Kidney epithelial cell (primary cell): ENCODE data around the gene RBM22. TPM values are rescaled to one million over a fixed set of nuclear protein-coding genes. Genes with fewer than 3 reads are reported as not detected.

Source experiments
- DNase-seq: peaks from one replicate; pipeline ENCODE4 v3.0.0-alpha.2; 2010; ENCODE audit warnings: low read depth
- H3K27me3 ChIP-seq: 2 replicates; pipeline ENCODE4 v1.6.0; 2011; ENCODE audit warnings: low read length; ENCODE audit not compliant: control insufficient read depth, insufficient read depth
- H3K36me3 ChIP-seq: 2 replicates; pipeline ENCODE4 v1.5.1; 2011; ENCODE audit warnings: low read length; ENCODE audit not compliant: control insufficient read depth, insufficient read depth
- H3K4me3 ChIP-seq: 2 replicates; pipeline ENCODE4 v1.5.1; 2011; ENCODE audit warnings: low read depth, mild to moderate bottlenecking, control low read depth, low read length
- CTCF ChIP-seq: IDR thresholded peaks from 2 replicates; pipeline ENCODE4 v1.5.1; 2011; ENCODE audit warnings: mild to moderate bottlenecking, moderate library complexity, low read length, control low read depth, inconsistent platforms; ENCODE audit not compliant: insufficient read depth, poor library complexity, severe bottlenecking
- total RNA-seq: library from RNA; depleted of rRNA; stranded (reverse); fragments of >200 nt; gene quantifications from 2 replicates; pipeline ENCODE4 v1.2.3, GENCODE V29; 2015

RBM22 gene
- total RNA-seq, 1 donor from 2014 or later, result 55.6 TPM

GRCh38 chr5:150662731-150663516, 37.9 kb downstream of the RBM22 start:
- Histone ChIP-seq H3K27me3 (peaks cover 12% of the 10 kb centered on the region), H3K4me3 (no peak overlapping the region), H3K36me3 (no peaks in the 10 kb centered on the region)
- TF ChIP-seq CTCF, result no peak
- DNase-seq, result no peak

- DNase-seq, result no peak
- H3K27me3 ChIP-seq, result peaks cover 12% of the 10 kb centered on the region
- TF ChIP-seq CTCF, result no peak
- H3K4me3 ChIP-seq, result no peak overlapping the region
- no peaks in the 10 kb centered on the region for H3K36me3 ChIP-seq
Measured at GRCh38 chr5:150661821-150662596, 38.9 kb downstream of the RBM22 start.

- no peak within 1 kb of the TSS for H3K4me3 ChIP-seq
- DNase-seq, result no peak
- TF ChIP-seq CTCF, result no peak
- H3K27me3 ChIP-seq, result peaks cover 12% of the 10 kb centered on the region
- H3K36me3 ChIP-seq, result no peaks in the 10 kb centered on the region
Measured at GRCh38 chr5:150661086-150661485, 39.8 kb downstream of the RBM22 start, which contains the start of gene MYOZ3. Gene MYOZ3, plus strand, starts transcription at chr5:150661251. Its CDS starts 1,691 bp downstream, at chr5:150662942.

GRCh38 chr5:150660108-150660831, 40.6 kb downstream of the RBM22 start:
- no peak for TF ChIP-seq CTCF
- no peak for DNase-seq
- Histone ChIP-seq H3K36me3 (no peaks in the 10 kb centered on the region), H3K4me3 (no peak overlapping the region), H3K27me3 (peaks cover 12% of the 10 kb centered on the region)

- DNase-seq, result no peak
- peaks cover 12% of the 10 kb centered on the region for H3K27me3 ChIP-seq
- H3K4me3 ChIP-seq, result no peak overlapping the region
- no peaks in the 10 kb centered on the region for H3K36me3 ChIP-seq
- no peak for TF ChIP-seq CTCF
Measured at GRCh38 chr5:150659360-150660107, 41.3 kb downstream of the RBM22 start.
